HG03280 (cell line): Measurements from ENCODE around the gene DRD5.
"Not testable (repeated sequence)": the region's sequence is repeated elsewhere in the genome, so short reads cannot be mapped to it uniquely, and the experiment has no call there.

Experiments
- ATAC-seq: cut with Tn5 transposase; IDR thresholded peaks from one replicate; pipeline ENCODE4 v1.9.1; 2021; ENCODE audit warnings: mild to moderate bottlenecking, moderate library complexity; ENCODE audit not compliant: unreplicated experiment

The DRD5 gene

GRCh38 chr4:9781343-9782135, at the start of gene DRD5:
DRD5 (plus strand) TSS chr4:9781634; CDS start chr4:9782030, 396 bp downstream.
- ATAC-seq: no peak

- not testable (repeated sequence) for ATAC-seq
Observed at GRCh38 chr4:9732256-9732655, 49.2 kb upstream of the DRD5 start.

DNA sequence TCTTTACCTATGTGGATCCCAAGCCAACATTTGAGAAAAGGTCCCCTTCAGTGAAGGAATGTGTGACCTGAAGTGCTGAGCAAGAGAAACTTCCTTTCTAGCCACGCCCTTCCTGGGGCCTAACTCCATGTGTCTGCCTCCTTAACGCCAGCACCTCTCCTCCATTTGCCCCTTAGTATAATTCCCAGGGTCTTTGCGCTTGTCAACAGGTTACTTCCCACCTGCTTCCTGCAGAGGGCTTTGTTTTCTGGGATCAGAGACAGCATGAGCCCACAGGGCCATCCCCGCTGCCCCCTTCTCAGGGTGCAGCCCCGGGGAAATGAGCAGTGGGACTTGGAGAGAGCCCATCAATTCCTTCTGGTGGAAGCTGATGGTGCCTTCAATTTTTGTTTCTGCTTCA, 45.9 kb upstream of the DRD5 start:
- ATAC-seq: no peak

DNA sequence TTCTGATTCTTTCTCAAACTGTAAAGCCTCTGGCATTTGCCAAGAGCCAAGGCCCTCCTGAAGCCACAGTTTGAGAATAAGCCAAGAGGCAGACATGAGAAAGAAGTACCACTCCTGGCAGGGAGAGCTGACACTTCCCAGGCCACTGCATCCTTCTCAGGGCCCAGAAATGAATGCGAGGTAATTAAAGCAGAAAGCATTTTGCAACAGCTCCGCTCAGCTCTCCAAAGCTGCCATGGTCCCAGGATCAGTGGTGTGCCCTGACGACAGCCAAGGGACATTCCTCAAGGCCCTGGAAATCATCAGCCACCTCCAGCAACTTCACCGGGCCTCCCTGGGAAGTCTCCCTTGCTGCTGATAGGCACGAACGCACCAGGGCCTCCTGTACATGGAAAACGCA, 44.2 kb upstream of the DRD5 start:
- ATAC-seq: not testable (repeated sequence)

DNA sequence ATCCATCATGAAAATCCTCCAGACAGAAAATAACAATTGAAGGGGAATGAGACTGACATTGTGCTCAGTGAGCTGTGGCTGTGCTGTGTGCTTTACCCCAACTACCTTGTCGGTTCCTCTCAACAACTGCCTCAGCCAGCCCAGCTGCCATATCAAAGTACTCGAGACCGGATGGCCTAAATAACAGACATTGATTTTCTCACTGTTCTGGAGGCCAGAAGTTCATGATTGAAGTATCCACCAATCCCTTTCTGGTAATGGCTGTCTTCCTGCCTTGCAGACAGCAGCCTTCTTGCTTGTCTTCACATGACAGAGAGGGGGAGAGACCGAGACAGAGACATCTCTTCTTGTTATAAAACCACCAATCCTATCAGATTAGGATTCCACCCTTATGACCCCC, 37.6 kb upstream of the DRD5 start:
- not testable (repeated sequence) for ATAC-seq

GRCh38 chr4:9745782-9746181, 35.7 kb upstream of the DRD5 start:
- ATAC-seq: no peak

DNA sequence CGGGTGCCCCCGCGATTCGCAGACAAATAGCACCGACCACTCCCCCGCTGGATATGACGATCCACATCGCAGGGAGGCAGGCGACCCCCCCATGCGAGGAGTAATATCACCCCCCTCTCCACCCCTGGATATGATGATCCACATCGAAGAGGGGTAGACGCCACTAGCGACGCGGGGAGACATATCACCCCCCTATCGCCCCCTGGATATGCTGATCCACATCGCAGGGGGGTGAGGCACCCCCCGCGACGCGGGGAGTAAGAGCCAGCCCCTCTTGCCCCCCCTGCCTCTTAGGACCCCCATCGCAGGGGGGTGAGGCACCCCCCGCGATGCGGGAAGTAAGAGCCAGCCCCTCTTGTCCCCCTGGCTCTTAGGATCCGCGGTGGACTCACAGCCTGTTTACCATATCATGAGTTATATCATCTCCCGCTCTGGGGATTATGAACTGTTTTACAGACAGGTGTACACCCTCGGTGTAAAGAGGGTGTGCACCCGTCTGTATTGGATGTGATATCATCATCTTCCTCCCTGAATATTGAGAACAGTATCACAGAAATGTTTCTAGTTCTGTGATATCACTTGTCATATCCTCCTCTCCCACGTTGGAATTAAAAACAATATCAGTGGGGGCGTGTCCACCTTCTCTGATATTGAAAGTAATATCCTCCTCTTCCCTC, 22.7 kb upstream of the DRD5 start:
- ATAC-seq: no peak

DNA sequence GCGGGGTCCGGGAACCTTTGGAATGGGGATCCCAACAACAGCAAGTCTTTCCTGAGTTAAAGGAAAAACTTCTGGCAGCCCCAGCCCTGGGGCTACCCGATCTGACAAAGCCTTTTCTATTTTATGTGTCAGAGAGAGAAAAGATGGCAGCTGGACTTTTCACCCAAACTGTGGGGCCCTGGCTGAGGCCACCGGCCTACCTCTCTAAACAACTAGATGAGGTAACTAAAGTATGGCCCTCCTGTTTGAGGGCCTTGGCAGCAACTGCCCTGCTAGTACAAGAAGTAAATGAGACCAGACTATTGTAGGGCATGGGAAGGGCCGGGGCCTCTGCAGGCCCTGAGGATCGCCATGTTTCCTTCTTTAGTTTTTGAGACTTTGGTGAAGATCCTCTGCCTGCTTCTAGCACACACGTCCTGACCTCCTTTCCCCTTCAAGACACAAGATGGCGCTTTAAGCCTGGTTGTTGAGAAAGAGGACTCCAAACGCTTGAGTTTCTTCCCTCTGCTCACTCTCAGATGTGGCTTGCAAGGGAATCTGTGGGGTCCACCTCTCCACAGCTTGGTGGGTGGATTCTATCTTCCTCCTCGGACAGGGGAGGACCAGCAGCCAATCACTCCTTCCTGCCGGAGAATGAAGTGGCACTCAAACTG, 18.5 kb upstream of the DRD5 start:
- no peak for ATAC-seq

DNA sequence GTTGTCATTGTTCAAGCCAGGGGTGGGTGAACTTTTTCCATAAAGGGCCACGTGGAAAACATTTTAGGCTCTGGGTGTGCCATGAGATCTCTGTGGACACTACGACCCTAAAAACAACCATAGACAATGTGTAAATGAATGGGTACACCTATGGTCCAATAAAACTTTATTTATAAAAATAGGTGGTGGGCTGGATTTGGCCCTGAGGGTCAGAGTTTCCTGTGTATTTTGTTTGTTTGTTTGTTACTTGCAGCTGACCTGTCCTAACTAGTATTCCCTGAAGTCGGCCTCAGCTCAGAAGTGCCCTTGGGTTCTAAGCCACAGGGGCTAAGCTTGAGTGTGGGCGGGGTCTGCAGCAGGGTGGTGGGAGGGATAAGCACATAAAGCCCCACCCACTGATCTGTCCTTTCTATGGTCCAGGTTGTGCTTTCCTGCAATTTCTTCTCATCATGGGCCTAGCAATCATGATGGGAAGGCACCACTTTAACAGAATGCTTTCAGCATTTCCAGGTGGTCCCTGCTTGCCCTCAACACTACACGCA, 17.2 kb upstream of the DRD5 start:
- no peak for ATAC-seq

- no peak for ATAC-seq
Observed at GRCh38 chr4:9765091-9765490, 16.3 kb upstream of the DRD5 start.

- ATAC-seq: no peak
Observed at GRCh38 chr4:9769321-9769720, 12.1 kb upstream of the DRD5 start.

DNA sequence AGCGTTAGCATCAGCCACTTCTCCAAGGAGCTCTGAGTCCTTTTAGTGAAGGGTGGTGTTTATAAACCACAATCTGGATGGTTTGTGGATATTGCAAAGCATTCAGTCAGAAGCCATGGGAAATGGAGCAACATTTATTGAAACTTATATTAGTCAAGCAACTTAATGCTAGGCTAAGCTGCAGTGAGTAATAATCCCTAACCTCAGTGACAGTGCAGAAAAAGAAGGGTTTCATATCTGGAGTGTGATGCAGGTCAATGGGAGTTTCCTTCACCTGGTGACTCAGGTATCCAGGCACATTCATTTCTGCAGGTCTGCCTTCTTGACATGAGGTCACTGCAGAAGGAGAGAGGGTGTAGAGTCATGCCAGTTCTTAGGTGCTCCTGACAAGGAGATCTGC, 10.4 kb upstream of the DRD5 start:
- ATAC-seq: no peak

DNA sequence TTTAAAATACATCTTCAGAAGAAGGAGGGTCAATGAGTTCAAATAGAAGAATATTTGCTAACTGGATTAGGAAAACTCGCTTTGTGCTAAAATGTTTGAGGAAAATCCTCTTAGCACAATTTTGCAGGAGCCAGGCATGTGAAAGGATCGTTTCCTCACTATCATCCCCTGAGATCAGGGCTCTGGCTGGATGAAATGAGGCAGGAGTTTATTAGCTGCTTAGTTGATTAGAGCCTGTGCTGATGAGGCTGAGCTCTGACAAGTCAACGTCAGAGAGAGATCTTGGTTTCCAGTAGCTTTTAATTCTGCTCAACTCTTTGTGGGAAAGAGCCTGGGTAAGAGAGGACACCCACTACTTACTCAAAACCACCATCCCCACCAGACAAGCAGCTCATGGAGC, 8.0 kb upstream of the DRD5 start:
- ATAC-seq: no peak

- ATAC-seq: no peak
Observed at GRCh38 chr4:9782136-9782436, 652 bp downstream of the DRD5 start.

- not testable (repeated sequence) for ATAC-seq
Observed at GRCh38 chr4:9785891-9786290, 4.5 kb downstream of the DRD5 start.

DNA sequence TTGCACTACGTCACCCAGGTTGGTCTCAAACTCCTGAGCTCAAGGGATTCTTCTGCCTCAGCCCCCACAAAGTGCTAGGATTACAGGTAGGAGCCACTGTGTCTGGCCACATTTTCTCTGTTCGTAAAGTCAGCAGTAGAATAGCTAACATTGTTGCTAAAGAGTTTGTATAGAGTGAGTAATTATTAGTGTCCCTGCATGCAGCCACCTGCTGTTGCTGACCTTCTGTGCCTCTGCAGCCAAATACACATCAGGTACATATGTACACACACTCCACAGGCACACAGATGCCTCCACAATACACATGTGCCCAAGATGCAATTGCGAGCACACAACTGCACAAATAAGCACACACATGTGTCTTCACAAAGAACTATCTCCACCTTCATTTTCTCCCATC, 10.9 kb downstream of the DRD5 start:
- no peak for ATAC-seq

DNA sequence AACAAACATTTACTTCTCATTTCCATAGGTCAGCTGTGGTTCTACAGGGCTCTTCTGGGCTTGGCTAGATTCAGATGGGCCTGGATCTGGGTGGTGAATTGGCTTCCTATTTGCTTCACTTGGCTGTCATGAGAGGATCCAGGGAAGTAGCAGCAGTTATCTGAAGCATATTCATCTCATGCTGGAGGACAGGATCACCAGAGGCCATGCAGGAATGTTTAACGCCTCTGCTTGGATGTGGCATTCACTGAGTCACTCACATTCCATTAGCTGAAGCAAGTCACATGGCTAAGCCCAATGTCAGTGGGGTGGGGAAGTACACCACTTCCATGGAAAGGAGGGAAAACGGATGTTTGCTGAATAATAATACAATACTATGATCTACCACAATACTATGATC, 15.2 kb downstream of the DRD5 start:
- not testable (repeated sequence) for ATAC-seq

DNA sequence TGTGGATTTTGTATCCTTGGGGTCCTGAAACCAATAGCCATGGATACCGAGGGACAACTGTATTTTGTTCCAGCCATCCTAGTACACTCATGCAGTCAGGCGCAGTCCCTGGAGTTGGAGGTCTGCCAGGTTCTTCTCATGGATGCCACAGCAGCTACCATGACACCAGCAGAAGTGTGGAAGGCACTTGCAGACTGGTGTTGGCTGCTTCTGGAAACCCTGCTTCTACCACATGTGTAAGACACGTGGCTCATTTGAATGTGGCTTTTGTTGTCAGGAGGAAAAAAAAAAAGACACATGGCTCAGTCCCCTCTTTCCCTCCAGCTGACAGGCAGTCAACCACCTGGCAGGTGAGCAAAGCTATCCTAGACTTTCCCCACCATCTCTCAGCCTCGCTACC, 19.4 kb downstream of the DRD5 start:
- no peak for ATAC-seq

DNA sequence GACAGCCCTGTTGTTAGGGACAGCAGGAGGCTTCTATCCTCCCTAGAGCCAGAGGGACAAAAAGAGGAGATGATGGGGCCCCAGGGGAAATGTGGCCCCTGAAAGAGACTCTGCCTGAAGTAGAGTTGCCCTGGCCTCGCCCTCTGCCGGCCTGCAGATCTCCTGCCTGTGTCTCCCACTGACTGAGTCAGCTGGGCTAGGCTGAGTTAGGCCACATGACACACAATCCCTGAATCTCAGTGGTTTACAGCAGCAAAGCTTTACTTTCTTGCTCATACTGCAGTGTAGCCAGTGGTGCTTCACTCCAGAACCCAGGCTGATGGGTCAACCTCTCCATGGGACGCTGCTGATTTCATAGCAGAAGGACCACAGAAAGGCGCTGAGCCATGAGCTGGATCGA, 23.5 kb downstream of the DRD5 start:
- no peak for ATAC-seq

DNA sequence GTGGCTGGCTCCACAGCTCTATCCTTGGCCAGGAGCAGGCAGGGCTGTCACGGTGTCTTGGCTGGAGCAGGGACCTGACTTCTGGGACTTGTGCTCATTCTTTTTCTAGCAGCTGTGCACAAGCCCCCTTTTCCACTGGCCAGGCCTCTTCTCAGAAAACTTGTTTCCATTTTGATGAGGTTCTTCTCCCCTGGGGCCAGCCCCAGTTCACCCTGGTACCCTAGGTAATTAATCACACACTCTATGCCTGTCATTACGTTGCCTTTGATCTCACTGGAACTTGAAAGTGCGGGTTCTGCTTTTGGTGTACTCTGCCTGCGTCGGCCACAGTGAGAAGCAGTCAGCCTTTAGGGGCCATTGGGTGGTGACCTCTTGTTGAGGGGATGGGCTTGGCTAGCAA, 26.6 kb downstream of the DRD5 start:
- ATAC-seq: peak; percentile 55

DNA sequence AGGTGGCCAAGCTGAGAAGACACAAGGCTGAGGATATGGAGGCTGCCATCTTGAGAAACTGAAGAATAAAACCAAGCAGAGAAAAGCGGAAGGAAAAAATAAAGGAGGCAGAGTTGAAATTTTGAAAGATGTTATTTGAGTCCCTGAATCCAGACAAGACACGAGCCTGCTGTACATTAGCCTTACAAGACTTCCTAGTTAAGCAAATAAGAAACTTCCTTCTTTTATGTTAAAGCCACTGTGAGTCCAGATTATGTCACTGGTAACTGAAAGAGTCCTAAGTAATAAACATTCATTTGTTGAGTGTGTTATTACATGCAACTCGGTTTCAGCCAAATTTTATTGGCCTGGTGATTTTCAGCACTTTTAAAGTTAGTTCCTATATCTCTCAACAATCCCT, 30.4 kb downstream of the DRD5 start:
- no peak for ATAC-seq
